HG03135 (cell line): ENCODE measurements around the gene PPP1R14C.
"Not testable (repeated sequence)": the region's sequence is repeated elsewhere in the genome, so short reads cannot be mapped to it uniquely, and the experiment has no call there.

Experiments used
- ATAC-seq: cut with Tn5 transposase; IDR thresholded peaks from one replicate; pipeline ENCODE4 v1.9.1; 2021; ENCODE audit warnings: mild to moderate bottlenecking, moderate library complexity; ENCODE audit not compliant: unreplicated experiment

Gene PPP1R14C

GRCh38 chr6:150165020-150165702 lies 22.3 kb downstream of the PPP1R14C start:
- no peak for ATAC-seq

- no peak for ATAC-seq
These were observed 24.6 kb downstream of the PPP1R14C start for GRCh38 chr6:150167479-150167873.

DNA sequence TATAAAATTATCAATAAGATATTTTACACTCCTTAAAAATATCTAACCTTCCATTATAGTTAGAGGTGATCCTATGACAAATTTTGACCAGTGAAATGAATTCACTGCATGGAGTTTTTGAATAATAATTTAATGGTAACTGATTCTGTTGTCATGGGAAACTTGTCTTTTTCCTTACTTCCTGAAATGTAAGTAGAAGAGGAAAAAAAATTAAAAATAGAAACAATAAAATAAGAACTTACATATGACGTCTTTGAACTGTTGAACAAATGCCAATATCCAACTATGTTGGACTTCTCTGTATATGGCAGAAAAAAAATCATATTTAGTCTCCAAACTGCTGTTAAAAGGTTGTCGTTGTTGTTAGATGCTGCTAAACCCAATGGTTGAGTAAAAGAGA lies 26.3 kb downstream of the PPP1R14C start:
- no peak for ATAC-seq

DNA sequence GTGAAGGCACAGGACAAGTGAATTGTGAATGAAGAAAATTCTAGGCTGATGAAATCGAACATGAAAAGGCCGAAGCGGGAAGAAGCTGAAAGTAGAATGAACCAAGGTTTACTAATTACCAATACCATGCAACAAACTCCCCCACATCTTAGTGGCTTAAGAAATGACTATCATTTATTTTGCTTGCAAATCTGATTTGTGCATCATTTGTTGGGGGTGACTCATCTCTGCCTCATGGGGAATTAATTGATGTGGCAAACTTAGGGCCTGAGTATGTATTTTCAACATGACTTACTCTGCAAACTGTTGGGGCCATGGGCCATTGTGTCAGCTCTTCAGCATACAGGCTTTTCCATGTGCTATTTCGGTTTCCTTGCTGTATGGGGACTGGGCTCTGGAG lies 26.8 kb downstream of the PPP1R14C start:
- ATAC-seq: no peak

DNA sequence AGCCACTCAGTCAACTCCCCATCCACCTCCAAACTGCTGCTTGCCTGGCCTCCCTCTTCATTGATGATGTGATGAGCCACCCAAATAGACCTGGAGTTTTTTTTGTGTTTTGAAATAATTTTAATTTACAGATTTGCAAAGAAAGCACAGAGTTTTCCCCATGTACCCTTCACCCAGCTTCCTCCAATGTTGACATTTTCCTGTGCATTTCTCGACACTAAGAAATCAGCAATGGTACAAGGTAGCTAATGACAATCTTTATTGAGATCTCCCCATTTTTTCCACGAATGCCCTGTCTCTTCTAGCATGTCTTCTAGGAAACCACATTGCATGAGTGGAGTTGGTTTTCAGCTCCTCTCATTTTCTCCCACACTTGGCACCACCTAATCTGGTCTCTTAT lies 30.1 kb downstream of the PPP1R14C start:
- no peak for ATAC-seq

GRCh38 chr6:150175586-150176151 lies 32.8 kb downstream of the PPP1R14C start:
- no peak for ATAC-seq

DNA sequence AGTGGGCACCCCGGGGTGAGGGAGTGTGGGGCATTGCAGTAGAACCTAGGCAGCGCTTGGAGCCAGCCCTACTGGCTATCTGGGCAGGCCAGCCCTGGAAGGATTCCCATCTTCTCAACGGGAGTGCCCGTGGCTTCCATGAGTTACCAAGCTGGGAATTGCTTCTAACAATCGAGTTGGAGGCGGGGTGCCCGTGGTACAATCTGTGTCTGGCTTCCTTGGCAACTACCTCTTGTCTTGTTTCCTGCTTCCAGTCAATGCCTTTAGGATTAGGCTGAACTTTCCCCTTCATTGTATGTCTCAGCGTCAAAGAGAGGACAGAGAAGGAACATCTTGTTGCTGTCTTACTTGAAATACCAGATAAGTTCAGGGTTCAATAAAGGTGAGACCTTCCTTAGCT lies 33.3 kb downstream of the PPP1R14C start:
- no peak for ATAC-seq

DNA sequence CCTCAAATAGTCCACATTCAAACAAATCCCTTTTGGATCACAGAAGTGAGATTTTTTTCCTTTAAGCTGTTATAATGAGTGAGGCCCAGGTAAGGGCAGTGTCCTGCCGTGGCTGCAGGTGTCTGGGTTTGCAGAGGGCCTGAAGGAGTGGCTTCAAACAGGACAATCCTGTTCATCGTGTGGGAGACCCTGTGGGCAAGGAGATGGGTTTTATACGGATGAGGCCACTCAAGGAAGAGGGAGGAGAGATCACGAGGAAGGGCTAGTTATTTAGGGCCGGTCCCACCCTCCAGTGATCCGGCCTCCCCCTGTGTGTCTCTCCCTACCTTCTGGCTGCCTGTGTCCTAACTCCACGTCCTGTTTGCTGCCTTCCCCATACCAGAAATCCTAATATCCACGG lies 33.8 kb downstream of the PPP1R14C start:
- ATAC-seq: no peak

- no peak for ATAC-seq
These were observed 34.6 kb downstream of the PPP1R14C start for GRCh38 chr6:150177259-150177951.

- ATAC-seq: no peak
These were observed 35.2 kb downstream of the PPP1R14C start for GRCh38 chr6:150177952-150178520.

DNA sequence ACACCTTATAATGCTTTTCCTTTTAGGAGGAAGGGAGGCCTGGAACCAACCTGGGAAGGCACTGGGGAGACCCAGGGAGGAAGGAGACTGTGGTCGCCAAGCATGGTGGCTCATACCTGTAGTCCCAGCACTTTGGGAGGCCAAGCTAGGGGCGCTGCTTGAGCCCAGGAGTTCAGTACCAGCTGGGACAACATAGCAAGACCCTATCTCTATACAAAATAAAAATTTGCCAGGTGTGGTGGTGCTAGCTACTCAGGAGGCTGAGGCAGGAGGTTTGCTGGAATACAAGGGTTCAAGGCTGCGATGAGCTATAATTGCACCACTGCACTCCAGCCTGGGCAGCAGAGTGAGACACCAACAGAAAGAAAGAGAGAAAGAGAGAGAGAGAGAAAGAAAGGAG lies 36.2 kb downstream of the PPP1R14C start:
- ATAC-seq: no peak

DNA sequence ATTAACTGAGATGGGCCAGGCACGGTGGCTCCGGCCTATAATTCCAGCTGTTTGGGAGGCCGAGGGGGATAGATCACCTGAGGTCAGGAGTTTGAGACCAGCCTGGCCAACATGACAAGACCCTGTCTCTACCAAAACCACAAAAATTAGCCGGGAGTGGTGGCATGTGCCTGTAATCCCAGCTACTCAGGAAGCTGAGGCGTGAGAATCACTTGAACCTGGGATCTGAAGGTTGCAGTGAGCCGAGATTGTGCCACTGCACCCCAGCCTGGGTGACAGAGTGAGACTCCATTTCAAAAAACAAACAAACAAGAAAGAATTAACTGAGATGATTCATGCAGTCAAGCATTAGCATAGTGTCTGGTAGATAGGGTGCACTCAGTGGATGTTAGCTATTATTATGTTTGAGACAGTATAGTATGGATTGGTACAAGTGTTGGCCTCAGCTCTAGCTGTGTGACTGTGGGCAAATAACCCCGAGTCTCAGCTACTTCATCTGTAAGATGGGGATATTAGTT lies 37.1 kb downstream of the PPP1R14C start:
- ATAC-seq: not testable (repeated sequence)

DNA sequence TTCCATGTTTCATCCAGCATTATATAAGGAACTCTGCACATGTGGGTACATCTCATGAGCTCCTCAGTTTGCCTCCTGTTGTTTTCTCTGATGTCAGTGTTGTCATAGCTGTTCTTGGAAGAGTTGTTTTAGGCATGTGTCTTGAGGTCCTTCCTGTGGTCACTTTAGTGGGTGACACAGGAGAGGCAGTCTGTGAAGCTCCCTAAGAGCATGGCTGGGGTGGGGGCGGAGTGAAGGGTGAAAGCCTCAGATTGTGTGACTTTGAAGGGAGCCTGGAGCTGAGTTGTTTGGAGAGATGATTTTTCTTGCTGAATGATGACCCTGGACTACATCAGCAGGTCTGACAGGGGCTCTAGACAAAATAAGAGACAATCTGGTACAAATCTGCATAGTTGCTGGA lies 37.7 kb downstream of the PPP1R14C start:
- no peak for ATAC-seq

DNA sequence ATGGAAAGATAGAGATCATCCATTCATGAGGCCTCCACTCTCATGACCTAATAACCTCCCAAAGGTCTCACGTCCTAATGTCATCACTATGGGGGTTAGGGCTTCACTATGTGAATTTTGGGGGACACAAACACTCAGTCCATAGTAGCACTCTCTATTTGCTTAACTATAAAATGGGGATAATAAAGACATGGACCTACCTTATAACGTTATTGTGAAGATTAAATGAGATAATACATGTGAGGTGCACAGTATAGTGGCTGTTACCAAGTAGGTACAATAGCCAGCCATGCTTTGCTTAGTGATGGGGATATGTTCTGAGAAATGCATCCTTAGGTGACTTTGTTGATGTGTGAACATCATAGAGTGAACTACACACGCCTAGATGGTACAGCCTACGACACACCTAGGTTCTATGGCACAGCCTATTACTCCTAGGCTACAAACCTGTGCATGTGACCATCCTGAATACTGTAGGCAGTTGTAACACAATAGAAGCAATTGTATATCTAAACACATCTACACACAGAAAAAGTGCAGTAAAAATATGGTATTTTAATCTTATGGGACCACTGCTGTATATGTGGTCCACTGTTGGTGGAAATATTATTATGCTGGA lies 39.7 kb downstream of the PPP1R14C start:
- no peak for ATAC-seq

DNA sequence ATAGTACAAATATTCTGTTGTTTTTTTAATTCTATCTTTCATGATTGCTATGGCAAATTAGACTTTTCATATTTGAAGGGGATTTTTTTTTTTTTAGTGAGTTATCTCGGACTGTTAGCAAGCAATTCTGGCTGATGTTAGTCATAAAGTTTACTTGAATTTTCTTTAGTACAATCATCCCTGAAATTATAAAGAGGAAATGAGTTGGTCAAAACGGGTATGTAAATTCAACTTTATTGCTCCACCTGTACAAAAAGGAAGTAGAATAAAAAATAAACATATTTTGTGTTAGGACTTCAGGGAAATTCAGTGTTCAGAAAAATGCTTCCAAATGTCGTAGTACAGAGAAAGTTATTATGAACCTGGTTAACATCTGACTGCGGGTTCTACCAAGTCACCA lies 40.3 kb downstream of the PPP1R14C start:
- ATAC-seq: no peak

- ATAC-seq: no peak
These were observed 41.1 kb downstream of the PPP1R14C start for GRCh38 chr6:150183966-150184365.

DNA sequence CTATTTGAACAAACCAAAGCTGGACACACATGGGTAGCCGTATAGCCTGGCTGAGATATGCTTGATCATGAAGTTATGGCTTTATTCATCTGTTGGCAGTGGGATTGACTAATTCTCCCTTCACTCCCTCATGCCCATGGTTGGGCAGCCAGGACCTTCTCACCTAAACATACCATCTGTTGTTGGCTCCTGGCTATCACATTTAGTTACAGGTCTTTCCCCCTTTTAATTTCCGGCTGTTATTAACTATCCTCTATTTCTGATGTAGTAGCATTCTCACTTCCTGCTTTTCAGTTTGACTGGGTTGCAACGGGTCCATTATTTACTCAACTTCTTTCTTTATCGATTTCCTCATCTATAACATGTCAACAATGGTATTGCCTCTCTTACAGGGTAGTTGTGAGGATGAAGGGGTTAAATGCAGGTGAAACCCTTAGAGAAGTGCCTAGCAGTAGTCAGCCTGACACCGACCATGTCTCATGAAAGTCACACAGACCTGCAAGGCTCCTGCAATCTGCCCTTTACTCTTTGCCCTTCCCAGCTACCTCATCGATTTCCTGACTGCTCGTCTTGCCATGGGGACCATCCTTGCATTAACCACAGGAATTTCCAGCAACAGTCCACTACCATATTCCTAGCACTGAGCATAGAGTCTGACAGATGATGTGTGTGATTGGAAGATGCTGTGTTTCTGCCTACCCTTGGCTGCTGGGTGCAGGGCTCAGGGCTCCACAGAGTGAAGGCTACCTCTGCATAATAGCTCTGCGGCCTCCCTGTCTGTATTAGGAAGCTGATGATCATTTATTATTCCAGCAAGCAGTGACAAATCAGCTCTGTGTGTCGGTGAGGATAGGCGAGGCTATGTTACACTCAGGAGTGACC lies 42.2 kb downstream of the PPP1R14C start:
- ATAC-seq: no peak

DNA sequence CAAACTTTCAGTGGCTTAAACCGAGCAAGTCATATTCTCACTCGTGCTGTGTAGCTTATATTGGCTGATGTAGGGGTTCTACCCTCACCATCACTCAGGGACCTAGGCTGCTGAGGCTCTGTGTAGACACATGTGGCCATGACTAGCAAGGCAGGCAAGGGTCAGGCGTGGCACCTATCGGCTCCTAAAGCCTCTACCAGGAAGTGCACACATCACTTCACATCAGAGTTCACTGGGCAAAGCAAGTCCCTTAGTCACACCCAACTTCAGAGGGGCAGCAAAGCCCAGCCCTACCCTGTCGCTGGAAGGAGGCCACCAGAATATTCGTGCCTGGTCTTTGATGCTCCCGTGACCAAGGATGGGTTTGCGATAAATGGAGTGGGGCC lies 42.9 kb downstream of the PPP1R14C start:
- ATAC-seq: no peak

DNA sequence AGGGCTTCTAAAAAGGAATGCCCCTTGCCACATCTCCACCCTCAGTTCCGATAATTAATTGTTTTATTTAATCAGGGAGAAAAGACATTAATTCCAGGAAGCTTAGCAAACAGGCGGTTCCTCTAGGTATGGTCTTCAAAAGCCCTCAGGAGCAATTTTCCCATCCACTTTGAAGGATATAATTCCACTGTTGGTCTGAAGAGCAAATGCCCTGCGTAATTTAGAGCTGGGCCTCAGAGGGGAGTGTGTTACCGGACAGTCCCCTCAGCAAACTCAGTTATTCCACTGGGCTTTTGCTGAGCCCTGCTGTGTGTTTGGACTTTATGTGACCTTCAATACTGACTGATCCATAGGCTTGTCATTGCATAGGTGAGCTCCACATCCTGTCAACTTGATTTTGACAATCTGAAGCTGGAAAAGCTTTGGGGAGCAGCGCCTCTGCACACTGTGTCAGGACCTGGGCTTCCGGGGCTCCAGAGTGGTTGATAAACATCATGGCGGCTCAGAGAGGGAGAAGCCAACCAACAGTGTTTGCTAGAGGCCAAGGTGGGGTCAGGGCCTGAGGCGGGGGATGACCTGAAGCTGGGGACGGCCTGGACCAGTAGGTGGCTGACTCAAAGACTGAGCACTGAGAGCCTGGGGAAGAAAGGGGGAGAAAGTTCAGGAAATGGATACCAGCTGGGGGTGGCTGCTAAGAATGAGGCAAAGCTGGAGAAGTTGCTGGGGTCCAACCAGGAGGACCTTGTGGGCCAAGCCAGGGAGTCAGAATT lies 43.5 kb downstream of the PPP1R14C start:
- no peak for ATAC-seq

- ATAC-seq: not testable (repeated sequence)
These were observed 44.6 kb downstream of the PPP1R14C start for GRCh38 chr6:150187433-150187832.
